Ascending aorta (tissue), 2 donors: ENCODE measurements around the gene SRPK2. TPM values are rescaled to one million over a fixed set of nuclear protein-coding genes. Genes with fewer than 3 reads are reported as not detected.
"Not testable (repeated sequence)": the region's sequence is repeated elsewhere in the genome, so short reads cannot be mapped to it uniquely, and the experiment has no call there.

ENCODE experiments used
- DNase-seq, 2 donors: peaks; one replicate each; pipeline ENCODE4 v3.0.0-alpha.2; 2019; ENCODE audit warnings: low spot score in 2 of 2
- H3K27ac ChIP-seq, 2 donors: fragments of 200-600 bp; sonication (generic); one replicate each; pipeline ENCODE4 v1.5.1; 2016 to 2017; ENCODE audit warnings: mild to moderate bottlenecking in 1 of 2
- H3K27me3 ChIP-seq: fragments of 200-600 bp; sonication (generic); one replicate; pipeline ENCODE4 v1.5.1; 2017
- H3K36me3 ChIP-seq, 2 donors: fragments of 200-600 bp; sonication (generic); one replicate each; pipeline ENCODE4 v1.5.1; 2016
- H3K4me1 ChIP-seq, 2 donors: fragments of 200-600 bp; sonication (generic); one replicate each; pipeline ENCODE4 v1.5.1; 2016 to 2017; ENCODE audit warnings: mild to moderate bottlenecking in 1 of 2
- H3K4me3 ChIP-seq, 2 donors: fragments of 200-600 bp; sonication (generic); one replicate each; pipeline ENCODE4 v1.5.1; 2016 to 2017; ENCODE audit warnings: mild to moderate bottlenecking in 1 of 2
- H3K9me3 ChIP-seq, 2 donors: fragments of 200-600 bp; sonication (generic); one replicate each; pipeline ENCODE4 v1.5.1; 2016
- intact Hi-C: fragments of 100-400 bp; cut with DNase I; formaldehyde crosslinking; loops from one replicate; pipeline ENCODE4 v1.15.1; 2023
- total RNA-seq: library from RNA; depleted of rRNA; stranded (reverse); fragments of >200 nt; gene quantifications from one replicate; pipeline ENCODE4 v1.1.0, GENCODE V29; 2016
- TF ChIP-seq, protein P1 (sequence below), 3 experiments: fragments of 200-600 bp in 2 of 3; fragments of 450-650 bp in 1 of 3; sonication (generic) in 2 of 3; IDR thresholded peaks; one replicate each; pipeline ENCODE4 v1.5.1; 2016 to 2019; ENCODE audit warnings: antibody characterized with exemption in 3 of 3, mild to moderate bottlenecking in 1 of 3, moderate library complexity in 1 of 3

The SRPK2 gene
- total RNA-seq, 1 donor from 2014 or later, result 26.2 TPM

DNA sequence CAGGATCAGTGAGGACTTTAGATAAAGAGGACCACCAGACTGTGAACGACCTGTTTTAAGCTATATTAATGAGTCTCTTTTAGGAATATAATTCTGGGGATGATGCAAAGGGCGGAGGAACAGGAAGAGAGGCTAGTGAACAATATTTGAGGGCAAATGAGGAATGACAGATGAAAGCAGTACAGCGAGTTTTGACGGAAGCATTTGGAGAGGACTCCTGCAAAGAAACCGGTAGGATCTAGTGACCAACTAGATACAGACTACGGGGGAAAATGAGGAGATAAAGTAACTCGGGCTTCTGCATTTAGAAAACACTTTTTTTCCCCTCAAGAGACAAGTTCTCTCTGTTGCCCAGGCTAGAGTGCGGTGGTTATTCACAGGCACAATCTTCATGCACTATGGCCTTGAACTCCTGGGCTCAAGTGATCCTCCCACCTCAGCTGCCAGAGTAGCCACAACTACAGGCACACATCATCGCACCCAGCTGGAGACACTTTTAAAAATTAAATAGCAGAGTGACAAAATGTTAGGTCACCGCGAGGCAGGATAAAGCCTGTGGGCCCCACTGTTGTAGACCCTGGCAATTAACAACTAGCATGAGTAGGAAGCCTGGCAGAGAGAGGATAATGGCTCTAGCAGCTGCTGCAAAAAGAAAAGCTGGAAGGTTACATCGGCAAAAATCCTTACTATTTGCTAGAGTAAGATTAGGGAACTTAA lies 143.2 kb downstream of the SRPK2 start:
- TF ChIP-seq, protein P1, sequence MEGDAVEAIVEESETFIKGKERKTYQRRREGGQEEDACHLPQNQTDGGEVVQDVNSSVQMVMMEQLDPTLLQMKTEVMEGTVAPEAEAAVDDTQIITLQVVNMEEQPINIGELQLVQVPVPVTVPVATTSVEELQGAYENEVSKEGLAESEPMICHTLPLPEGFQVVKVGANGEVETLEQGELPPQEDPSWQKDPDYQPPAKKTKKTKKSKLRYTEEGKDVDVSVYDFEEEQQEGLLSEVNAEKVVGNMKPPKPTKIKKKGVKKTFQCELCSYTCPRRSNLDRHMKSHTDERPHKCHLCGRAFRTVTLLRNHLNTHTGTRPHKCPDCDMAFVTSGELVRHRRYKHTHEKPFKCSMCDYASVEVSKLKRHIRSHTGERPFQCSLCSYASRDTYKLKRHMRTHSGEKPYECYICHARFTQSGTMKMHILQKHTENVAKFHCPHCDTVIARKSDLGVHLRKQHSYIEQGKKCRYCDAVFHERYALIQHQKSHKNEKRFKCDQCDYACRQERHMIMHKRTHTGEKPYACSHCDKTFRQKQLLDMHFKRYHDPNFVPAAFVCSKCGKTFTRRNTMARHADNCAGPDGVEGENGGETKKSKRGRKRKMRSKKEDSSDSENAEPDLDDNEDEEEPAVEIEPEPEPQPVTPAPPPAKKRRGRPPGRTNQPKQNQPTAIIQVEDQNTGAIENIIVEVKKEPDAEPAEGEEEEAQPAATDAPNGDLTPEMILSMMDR (IDR thresholded peaks at IDR 0.05), result no peak
- no peak for DNase-seq
- no peaks in the 10 kb centered on the region for H3K27me3 ChIP-seq
- H3K9me3 ChIP-seq, result no peaks in the 10 kb centered on the region
- no peaks in the 10 kb centered on the region for H3K36me3 ChIP-seq
- no peak overlapping the region for H3K4me3 ChIP-seq
- H3K4me1 ChIP-seq, result peaks cover 0 to 4% of the 10 kb centered on the region in 2 donors
- no peak overlapping the region for H3K27ac ChIP-seq
- intact Hi-C loops, result no loop called here

DNA sequence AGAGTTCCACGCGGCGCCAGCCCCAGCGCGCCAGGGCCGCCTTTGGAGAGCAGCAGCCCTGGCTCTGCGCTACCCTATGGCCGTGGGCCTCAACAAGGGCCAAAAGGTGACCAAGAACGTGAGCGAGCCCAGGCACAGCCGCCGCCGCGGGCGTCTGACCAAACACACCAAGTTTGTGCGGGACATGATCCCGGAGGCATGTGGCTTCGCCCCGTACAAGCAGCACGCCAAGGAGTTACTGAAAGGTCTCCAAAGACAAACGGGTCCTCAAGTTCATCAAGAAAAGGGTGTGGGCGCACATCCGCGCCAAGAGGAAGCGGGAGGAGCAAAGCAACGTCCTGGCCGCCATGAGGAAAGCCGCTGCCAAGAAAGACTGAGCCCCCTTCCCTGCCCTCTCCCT lies 144.1 kb downstream of the SRPK2 start:
- H3K4me1 ChIP-seq, result peaks cover 0 to 4% of the 10 kb centered on the region in 2 donors
- H3K4me3 ChIP-seq, result no peak overlapping the region
- no peaks in the 10 kb centered on the region for H3K36me3 ChIP-seq
- no peak for DNase-seq
- no peaks in the 10 kb centered on the region for H3K9me3 ChIP-seq
- no peaks in the 10 kb centered on the region for H3K27me3 ChIP-seq
- TF ChIP-seq, protein P1 (IDR thresholded peaks at IDR 0.05), result no peak
- intact Hi-C loops, result no loop called here
- H3K27ac ChIP-seq, result no peak overlapping the region

- H3K27ac ChIP-seq, result no peak overlapping the region
- no peaks in the 10 kb centered on the region for H3K4me1 ChIP-seq
- no peak for DNase-seq
- TF ChIP-seq, protein P1 (IDR thresholded peaks at IDR 0.05), result no peak
- no peak overlapping the region for H3K4me3 ChIP-seq
- no peaks in the 10 kb centered on the region for H3K27me3 ChIP-seq
- no peaks in the 10 kb centered on the region for H3K9me3 ChIP-seq
- intact Hi-C loops, result no loop called here
- H3K36me3 ChIP-seq, result no peaks in the 10 kb centered on the region
Measured at GRCh38 chr7:105241198-105241597, 147.5 kb downstream of the SRPK2 start.

DNA sequence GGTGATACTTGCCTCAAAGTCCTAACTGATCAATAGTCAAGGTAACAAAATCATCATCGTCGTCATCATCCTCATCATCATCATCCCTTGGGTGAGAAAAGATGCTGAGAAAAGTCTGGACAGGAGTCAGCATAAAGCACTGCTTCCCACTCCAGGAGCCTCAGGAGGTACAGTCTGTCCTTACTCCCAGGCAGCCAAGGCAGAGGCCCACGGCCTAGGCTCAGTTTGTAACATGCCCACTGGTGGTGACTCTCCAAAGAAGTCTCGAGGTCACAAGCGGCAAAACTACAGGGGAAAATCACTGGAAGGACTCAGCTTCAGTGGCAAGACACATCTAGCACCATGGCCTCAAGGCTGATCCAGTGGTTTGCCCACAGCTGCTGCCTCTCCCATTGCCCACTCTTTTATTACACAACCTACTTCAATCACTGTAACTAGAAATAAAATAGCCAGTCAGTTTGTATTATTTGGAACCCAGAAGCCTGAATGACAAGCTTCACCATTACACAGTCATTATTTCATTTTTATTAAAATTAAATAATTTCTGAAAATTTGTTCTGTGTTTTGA lies 150.4 kb downstream of the SRPK2 start:
- intact Hi-C loops, result no loop called here
- H3K36me3 ChIP-seq, result no peaks in the 10 kb centered on the region

GRCh38 chr7:105234886-105235285 lies 153.8 kb downstream of the SRPK2 start:
- Histone ChIP-seq H3K4me3 (no peak overlapping the region), H3K27me3 (no peaks in the 10 kb centered on the region), H3K27ac (no peak overlapping the region), H3K9me3 (no peaks in the 10 kb centered on the region), H3K4me1 (no peaks in the 10 kb centered on the region), H3K36me3 (no peaks in the 10 kb centered on the region)
- intact Hi-C loops, result no loop called here
- no peak for DNase-seq
- TF ChIP-seq, protein P1 (IDR thresholded peaks at IDR 0.05), result no peak

More for the DNA sequence above, 150.4 kb downstream of the SRPK2 start:
- TF ChIP-seq, protein P1 (IDR thresholded peaks at IDR 0.05), result no peak
- Histone ChIP-seq H3K4me3 (no peak overlapping the region), H3K9me3 (no peaks in the 10 kb centered on the region), H3K27me3 (no peaks in the 10 kb centered on the region), H3K27ac (no peak overlapping the region), H3K4me1 (no peaks in the 10 kb centered on the region)
- DNase-seq, result no peak

GRCh38 chr7:105232829-105233291 lies 155.9 kb downstream of the SRPK2 start:
- H3K27me3 ChIP-seq, H3K27ac ChIP-seq, H3K4me3 ChIP-seq, H3K36me3 ChIP-seq, intact Hi-C loops, H3K4me1 ChIP-seq, H3K9me3 ChIP-seq, DNase-seq: not testable (repeated sequence)
